ENCODE measurements around the gene GPAT3.

DNA sequence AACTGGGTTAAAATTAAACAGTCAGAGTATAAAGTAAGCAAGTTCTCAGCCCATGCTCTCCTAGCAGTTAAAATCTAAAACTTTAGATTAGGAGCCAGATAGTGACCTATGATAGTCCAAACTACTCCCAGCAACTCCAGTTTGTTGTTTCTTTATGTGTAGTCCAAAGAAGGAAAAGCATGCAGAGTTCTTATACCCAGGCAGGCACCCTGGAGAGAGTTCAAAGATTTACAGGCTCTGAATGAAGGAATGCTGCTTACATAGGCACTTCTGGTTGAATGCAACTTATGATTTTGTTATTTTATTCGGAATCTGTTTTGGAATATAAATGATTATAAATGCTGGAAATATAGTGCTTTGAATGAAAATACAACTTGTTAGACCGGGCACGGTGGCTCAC is 67.2 kb downstream of the GPAT3 start:
- TF ChIP-seq, protein P1, sequence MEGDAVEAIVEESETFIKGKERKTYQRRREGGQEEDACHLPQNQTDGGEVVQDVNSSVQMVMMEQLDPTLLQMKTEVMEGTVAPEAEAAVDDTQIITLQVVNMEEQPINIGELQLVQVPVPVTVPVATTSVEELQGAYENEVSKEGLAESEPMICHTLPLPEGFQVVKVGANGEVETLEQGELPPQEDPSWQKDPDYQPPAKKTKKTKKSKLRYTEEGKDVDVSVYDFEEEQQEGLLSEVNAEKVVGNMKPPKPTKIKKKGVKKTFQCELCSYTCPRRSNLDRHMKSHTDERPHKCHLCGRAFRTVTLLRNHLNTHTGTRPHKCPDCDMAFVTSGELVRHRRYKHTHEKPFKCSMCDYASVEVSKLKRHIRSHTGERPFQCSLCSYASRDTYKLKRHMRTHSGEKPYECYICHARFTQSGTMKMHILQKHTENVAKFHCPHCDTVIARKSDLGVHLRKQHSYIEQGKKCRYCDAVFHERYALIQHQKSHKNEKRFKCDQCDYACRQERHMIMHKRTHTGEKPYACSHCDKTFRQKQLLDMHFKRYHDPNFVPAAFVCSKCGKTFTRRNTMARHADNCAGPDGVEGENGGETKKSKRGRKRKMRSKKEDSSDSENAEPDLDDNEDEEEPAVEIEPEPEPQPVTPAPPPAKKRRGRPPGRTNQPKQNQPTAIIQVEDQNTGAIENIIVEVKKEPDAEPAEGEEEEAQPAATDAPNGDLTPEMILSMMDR (conservative IDR thresholded peaks at IDR 0.05; ENCODE audit: low read depth, low read length) = no peak
- no peak for TF ChIP-seq EZH2phosphoT487 (IDR thresholded peaks at IDR 0.05; ENCODE audit: borderline replicate concordance, low read length)
- no peak for TF ChIP-seq EZH2 (IDR thresholded peaks at IDR 0.05; ENCODE audit: low read length, unreplicated experiment)

Measured in PC-3 (cell line).